ENCODE measurements around the gene AKNA. TPM values are rescaled to one million over a fixed set of nuclear protein-coding genes. Genes with fewer than 3 reads are reported as not detected.

The AKNA gene
- total and polyA plus RNA-seq, 9 donors = 7.0 to 14.6 (median 10.1) TPM

- WGBS (ENCODE audit: insufficient coverage) = 60% methylated on average over 3 of the region's 7 CpGs
- no peak for DNase-seq
- Histone ChIP-seq H3K9me3 (replicated peaks; ENCODE audit: control insufficient read depth, low read depth, low read length) (no peaks in the 10 kb centered on the region), H3K27me3 (ENCODE audit: control insufficient read depth, insufficient read depth, low read length) (no peaks in the 10 kb centered on the region), H3K4me1 (ENCODE audit: control insufficient read depth, insufficient read depth, low read length) (peaks cover 63% of the 10 kb centered on the region), H3K36me3 (ENCODE audit: control insufficient read depth, insufficient read depth, low read length) (no peaks in the 10 kb centered on the region), H3K27ac (ENCODE audit: low read length) (peak overlapping the region; percentile 29), H3K4me3 (ENCODE audit: low read length) (no peak overlapping the region)
These were observed 2.0 kb upstream of the AKNA start for GRCh38 chr9:114389612-114390368.

GRCh38 chr9:114388764-114389375 lies 1.1 kb upstream of the AKNA start:
- Histone ChIP-seq H3K9me3 (replicated peaks; ENCODE audit: control insufficient read depth, low read depth, low read length) (no peaks in the 10 kb centered on the region), H3K27me3 (ENCODE audit: control insufficient read depth, insufficient read depth, low read length) (no peaks in the 10 kb centered on the region), H3K27ac (ENCODE audit: low read length) (peak overlapping the region; percentile 98), H3K36me3 (ENCODE audit: control insufficient read depth, insufficient read depth, low read length) (no peaks in the 10 kb centered on the region), H3K4me3 (ENCODE audit: low read length) (no peak overlapping the region), H3K4me1 (ENCODE audit: control insufficient read depth, insufficient read depth, low read length) (peaks cover 60% of the 10 kb centered on the region)
- DNase-seq = no peak
- WGBS (ENCODE audit: insufficient coverage) = 78% methylated on average over 6 of the region's 9 CpGs

GRCh38 chr9:114388357-114388682 lies 538 bp upstream of the AKNA start:
- Histone ChIP-seq H3K4me3 (ENCODE audit: low read length) (peak overlapping the region; percentile 69), H3K9me3 (replicated peaks; ENCODE audit: control insufficient read depth, low read depth, low read length) (no peaks in the 10 kb centered on the region), H3K4me1 (ENCODE audit: control insufficient read depth, insufficient read depth, low read length) (peaks cover 65% of the 10 kb centered on the region), H3K27ac (ENCODE audit: low read length) (peak overlapping the region; percentile 98), H3K36me3 (ENCODE audit: control insufficient read depth, insufficient read depth, low read length) (no peaks in the 10 kb centered on the region), H3K27me3 (ENCODE audit: control insufficient read depth, insufficient read depth, low read length) (no peaks in the 10 kb centered on the region)
- no peak for DNase-seq
- WGBS (ENCODE audit: insufficient coverage) = 35% methylated on average over 6 of the region's 9 CpGs

GRCh38 chr9:114386886-114387679 lies 699 bp downstream of the AKNA start:
- Histone ChIP-seq H3K36me3 (ENCODE audit: control insufficient read depth, insufficient read depth, low read length) (peaks cover 6% of the 10 kb centered on the region), H3K4me3 (ENCODE audit: low read length) (peak overlapping the region; percentile 69), H3K27ac (ENCODE audit: low read length) (peak overlapping the region; percentile 98), H3K9me3 (replicated peaks; ENCODE audit: control insufficient read depth, low read depth, low read length) (no peaks in the 10 kb centered on the region), H3K4me1 (ENCODE audit: control insufficient read depth, insufficient read depth, low read length) (peaks cover 71% of the 10 kb centered on the region), H3K27me3 (ENCODE audit: control insufficient read depth, insufficient read depth, low read length) (no peaks in the 10 kb centered on the region)
- peak; percentile 62 for DNase-seq
- 5% methylated on average over 17 of the region's 18 CpGs for WGBS (ENCODE audit: insufficient coverage)

GRCh38 chr9:114386361-114386885 lies 1.4 kb downstream of the AKNA start:
- 22% methylated on average over 9 of the region's 10 CpGs for WGBS (ENCODE audit: insufficient coverage)
- H3K4me1 ChIP-seq (ENCODE audit: control insufficient read depth, insufficient read depth, low read length) = peaks cover 71% of the 10 kb centered on the region
- peak overlapping the region; percentile 98 for H3K27ac ChIP-seq (ENCODE audit: low read length)

GRCh38 chr9:114385397-114386181 lies 2.2 kb downstream of the AKNA start:
- WGBS (ENCODE audit: insufficient coverage) = 54% methylated on average over 3 of the region's 11 CpGs
- Histone ChIP-seq H3K27ac (ENCODE audit: low read length) (peak overlapping the region; percentile 75), H3K9me3 (replicated peaks; ENCODE audit: control insufficient read depth, low read depth, low read length) (no peaks in the 10 kb centered on the region), H3K27me3 (ENCODE audit: control insufficient read depth, insufficient read depth, low read length) (no peaks in the 10 kb centered on the region), H3K36me3 (ENCODE audit: control insufficient read depth, insufficient read depth, low read length) (peaks cover 12% of the 10 kb centered on the region), H3K4me1 (ENCODE audit: control insufficient read depth, insufficient read depth, low read length) (peaks cover 66% of the 10 kb centered on the region), H3K4me3 (ENCODE audit: low read length) (peak overlapping the region; percentile 69)
- peak; percentile 77 for DNase-seq

More at GRCh38 chr9:114386361-114386885, 1.4 kb downstream of the AKNA start:
- Histone ChIP-seq H3K27me3 (ENCODE audit: control insufficient read depth, insufficient read depth, low read length) (no peaks in the 10 kb centered on the region), H3K4me3 (ENCODE audit: low read length) (peak overlapping the region; percentile 69), H3K9me3 (replicated peaks; ENCODE audit: control insufficient read depth, low read depth, low read length) (no peaks in the 10 kb centered on the region), H3K36me3 (ENCODE audit: control insufficient read depth, insufficient read depth, low read length) (peaks cover 6% of the 10 kb centered on the region)
- DNase-seq = no peak

- Histone ChIP-seq H3K27ac (ENCODE audit: low read length) (peak overlapping the region; percentile 37), H3K4me1 (ENCODE audit: control insufficient read depth, insufficient read depth, low read length) (peaks cover 59% of the 10 kb centered on the region), H3K36me3 (ENCODE audit: control insufficient read depth, insufficient read depth, low read length) (peaks cover 12% of the 10 kb centered on the region), H3K27me3 (ENCODE audit: control insufficient read depth, insufficient read depth, low read length) (no peaks in the 10 kb centered on the region), H3K4me3 (ENCODE audit: low read length) (no peak overlapping the region), H3K9me3 (replicated peaks; ENCODE audit: control insufficient read depth, low read depth, low read length) (no peaks in the 10 kb centered on the region)
- no peak for DNase-seq
- WGBS (ENCODE audit: insufficient coverage) = 90% methylated on average over 7 of the region's 7 CpGs
These were observed 2.9 kb downstream of the AKNA start for GRCh38 chr9:114384836-114385396.

- H3K4me1 ChIP-seq (ENCODE audit: control insufficient read depth, insufficient read depth, low read length) = peaks cover 55% of the 10 kb centered on the region
- no peak overlapping the region for H3K4me3 ChIP-seq (ENCODE audit: low read length)
- no CpG with 5 or more reads among the region's 1 CpG for WGBS (ENCODE audit: insufficient coverage)
- DNase-seq = no peak
- no peaks in the 10 kb centered on the region for H3K9me3 ChIP-seq (replicated peaks; ENCODE audit: control insufficient read depth, low read depth, low read length)
- H3K27ac ChIP-seq (ENCODE audit: low read length) = no peak overlapping the region
- H3K27me3 ChIP-seq (ENCODE audit: control insufficient read depth, insufficient read depth, low read length) = no peaks in the 10 kb centered on the region
- peaks cover 14% of the 10 kb centered on the region for H3K36me3 ChIP-seq (ENCODE audit: control insufficient read depth, insufficient read depth, low read length)
These were observed 3.4 kb downstream of the AKNA start for GRCh38 chr9:114384341-114384740.

GRCh38 chr9:114383521-114384231 lies 4.1 kb downstream of the AKNA start:
- WGBS (ENCODE audit: insufficient coverage) = 39% methylated on average over 3 of the region's 8 CpGs
- H3K27ac ChIP-seq (ENCODE audit: low read length) = peak overlapping the region; percentile 74
- H3K4me3 ChIP-seq (ENCODE audit: low read length) = no peak overlapping the region
- H3K36me3 ChIP-seq (ENCODE audit: control insufficient read depth, insufficient read depth, low read length) = peaks cover 21% of the 10 kb centered on the region
- H3K4me1 ChIP-seq (ENCODE audit: control insufficient read depth, insufficient read depth, low read length) = peaks cover 51% of the 10 kb centered on the region
- H3K9me3 ChIP-seq (replicated peaks; ENCODE audit: control insufficient read depth, low read depth, low read length) = no peaks in the 10 kb centered on the region
- DNase-seq = peak; percentile 85
- H3K27me3 ChIP-seq (ENCODE audit: control insufficient read depth, insufficient read depth, low read length) = no peaks in the 10 kb centered on the region
